ENCODE measurements around the gene ZHX3.

DNA sequence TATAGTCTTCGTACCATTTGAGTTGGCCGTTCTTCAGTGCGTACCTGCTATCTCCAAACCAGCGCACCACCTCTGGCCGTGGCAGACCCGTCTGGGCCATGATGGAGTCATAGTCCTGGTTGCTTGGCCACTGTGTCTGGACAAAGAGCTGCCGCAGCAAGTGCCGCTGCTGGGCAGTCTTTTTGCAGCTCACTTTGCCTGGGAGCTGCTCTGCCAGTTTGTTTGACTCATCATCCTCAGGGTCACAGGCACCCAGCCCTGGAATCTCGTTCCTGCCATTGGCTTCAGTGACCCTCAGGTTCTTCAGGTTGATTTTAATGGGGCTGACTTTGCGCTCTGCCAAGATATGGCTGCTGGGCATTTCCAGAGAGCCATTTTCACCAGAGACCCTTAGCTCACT lies 115.1 kb downstream of the ZHX3 start:
- TF ChIP-seq, protein P1, sequence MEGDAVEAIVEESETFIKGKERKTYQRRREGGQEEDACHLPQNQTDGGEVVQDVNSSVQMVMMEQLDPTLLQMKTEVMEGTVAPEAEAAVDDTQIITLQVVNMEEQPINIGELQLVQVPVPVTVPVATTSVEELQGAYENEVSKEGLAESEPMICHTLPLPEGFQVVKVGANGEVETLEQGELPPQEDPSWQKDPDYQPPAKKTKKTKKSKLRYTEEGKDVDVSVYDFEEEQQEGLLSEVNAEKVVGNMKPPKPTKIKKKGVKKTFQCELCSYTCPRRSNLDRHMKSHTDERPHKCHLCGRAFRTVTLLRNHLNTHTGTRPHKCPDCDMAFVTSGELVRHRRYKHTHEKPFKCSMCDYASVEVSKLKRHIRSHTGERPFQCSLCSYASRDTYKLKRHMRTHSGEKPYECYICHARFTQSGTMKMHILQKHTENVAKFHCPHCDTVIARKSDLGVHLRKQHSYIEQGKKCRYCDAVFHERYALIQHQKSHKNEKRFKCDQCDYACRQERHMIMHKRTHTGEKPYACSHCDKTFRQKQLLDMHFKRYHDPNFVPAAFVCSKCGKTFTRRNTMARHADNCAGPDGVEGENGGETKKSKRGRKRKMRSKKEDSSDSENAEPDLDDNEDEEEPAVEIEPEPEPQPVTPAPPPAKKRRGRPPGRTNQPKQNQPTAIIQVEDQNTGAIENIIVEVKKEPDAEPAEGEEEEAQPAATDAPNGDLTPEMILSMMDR (IDR thresholded peaks at IDR 0.05), result no peak
- TF ChIP-seq POLR2A (IDR thresholded peaks at IDR 0.05), result no peak

All from heart left ventricle (tissue), 13 donors.